ENCODE data around the gene DOCK7. TPM values are rescaled to one million over a fixed set of nuclear protein-coding genes. Genes with fewer than 3 reads are reported as not detected.
"Not testable (repeated sequence)": the region's sequence is repeated elsewhere in the genome, so short reads cannot be mapped to it uniquely, and the experiment has no call there.

Gene DOCK7
- total RNA-seq, 1 donor = 153 TPM

DNA sequence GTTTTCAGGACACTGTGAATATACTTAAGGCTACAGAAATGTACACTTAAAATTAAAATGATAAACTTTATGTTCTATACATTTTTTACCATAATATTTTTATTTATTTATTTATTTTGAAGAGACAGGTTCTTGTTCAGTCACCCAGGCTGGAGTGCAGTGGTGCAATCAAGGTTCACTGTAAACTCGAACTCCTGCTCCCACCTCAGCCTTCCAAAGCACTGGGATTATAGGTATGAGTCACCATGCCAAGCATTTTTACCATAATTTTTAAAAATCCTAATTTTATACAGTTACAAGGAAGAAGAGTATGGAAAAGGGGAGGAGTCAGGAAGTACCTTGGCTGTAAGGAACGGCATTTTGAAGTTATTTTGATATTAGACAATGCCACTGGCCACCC, 114.5 kb downstream of the DOCK7 start:
- TF ChIP-seq, protein P1, sequence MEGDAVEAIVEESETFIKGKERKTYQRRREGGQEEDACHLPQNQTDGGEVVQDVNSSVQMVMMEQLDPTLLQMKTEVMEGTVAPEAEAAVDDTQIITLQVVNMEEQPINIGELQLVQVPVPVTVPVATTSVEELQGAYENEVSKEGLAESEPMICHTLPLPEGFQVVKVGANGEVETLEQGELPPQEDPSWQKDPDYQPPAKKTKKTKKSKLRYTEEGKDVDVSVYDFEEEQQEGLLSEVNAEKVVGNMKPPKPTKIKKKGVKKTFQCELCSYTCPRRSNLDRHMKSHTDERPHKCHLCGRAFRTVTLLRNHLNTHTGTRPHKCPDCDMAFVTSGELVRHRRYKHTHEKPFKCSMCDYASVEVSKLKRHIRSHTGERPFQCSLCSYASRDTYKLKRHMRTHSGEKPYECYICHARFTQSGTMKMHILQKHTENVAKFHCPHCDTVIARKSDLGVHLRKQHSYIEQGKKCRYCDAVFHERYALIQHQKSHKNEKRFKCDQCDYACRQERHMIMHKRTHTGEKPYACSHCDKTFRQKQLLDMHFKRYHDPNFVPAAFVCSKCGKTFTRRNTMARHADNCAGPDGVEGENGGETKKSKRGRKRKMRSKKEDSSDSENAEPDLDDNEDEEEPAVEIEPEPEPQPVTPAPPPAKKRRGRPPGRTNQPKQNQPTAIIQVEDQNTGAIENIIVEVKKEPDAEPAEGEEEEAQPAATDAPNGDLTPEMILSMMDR (IDR thresholded peaks at IDR 0.05; ENCODE audit: insufficient read depth, low read depth, low read length) = no peak
- no peak overlapping the region for H3K4me3 ChIP-seq (ENCODE audit: low read depth, low read length)
- no peak for DNase-seq (ENCODE audit: low read depth)

DNA sequence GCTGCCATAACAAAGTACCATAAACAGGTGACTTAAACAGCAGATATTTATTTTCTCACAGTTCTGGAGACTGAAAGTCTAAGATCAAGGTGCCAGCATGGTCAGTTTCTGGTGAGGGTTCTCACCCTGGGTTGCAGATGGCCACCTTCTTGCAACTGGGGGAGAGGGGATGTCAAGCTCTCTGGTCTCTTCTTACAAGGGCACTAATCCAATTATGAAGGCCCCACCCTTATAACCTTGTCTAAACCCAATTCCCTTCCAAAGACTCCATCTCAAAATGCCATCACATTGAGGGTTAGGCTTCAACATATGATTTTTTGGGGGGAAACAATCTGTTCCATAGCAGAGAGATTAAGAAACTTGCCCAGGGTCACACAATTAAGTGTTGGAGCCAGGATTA, 115.7 kb downstream of the DOCK7 start:
- no peak for DNase-seq (ENCODE audit: low read depth)
- TF ChIP-seq, protein P1 (IDR thresholded peaks at IDR 0.05; ENCODE audit: insufficient read depth, low read depth, low read length) = no peak
- H3K4me3 ChIP-seq (ENCODE audit: low read depth, low read length) = no peak overlapping the region

DNA sequence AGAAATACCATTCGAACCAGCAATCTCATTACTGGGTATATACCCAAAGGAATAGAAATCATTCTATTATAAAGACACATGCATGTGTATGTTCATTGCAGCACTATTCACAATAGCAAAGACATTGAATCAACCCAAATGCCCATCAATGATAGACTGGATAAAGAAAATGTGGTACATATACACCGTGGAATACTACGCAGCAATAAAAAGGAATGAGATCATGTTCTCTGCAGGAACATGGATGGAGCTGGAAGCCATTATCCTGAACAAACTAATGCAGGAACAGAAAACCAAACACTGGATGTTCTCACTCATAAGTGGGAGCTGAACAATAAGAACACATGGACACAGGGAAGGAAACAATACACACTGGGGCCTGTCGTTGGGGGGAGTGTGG, 116.7 kb downstream of the DOCK7 start:
- DNase-seq (ENCODE audit: low read depth); H3K4me3 ChIP-seq (ENCODE audit: low read depth, low read length): not testable (repeated sequence)

DNA sequence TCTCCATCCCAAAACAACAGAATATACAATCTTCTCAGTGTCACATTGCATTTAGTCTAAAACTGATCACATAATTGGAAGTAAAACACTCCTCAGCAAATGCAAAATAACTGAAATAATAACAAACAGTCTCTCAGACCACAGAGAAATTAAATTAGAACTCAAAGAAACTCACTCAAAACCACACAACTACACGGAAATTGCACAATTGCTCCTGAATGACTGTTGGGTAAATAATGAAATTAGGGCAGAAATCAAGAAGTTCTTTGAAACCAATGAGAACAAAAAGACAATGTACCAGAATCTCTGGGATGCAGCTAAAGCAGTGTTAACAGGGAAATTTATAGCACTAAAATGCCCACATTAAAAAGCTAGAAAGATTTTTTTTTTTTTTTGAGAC, 120.3 kb downstream of the DOCK7 start:
- DNase-seq (ENCODE audit: low read depth) = not testable (repeated sequence)

DNA sequence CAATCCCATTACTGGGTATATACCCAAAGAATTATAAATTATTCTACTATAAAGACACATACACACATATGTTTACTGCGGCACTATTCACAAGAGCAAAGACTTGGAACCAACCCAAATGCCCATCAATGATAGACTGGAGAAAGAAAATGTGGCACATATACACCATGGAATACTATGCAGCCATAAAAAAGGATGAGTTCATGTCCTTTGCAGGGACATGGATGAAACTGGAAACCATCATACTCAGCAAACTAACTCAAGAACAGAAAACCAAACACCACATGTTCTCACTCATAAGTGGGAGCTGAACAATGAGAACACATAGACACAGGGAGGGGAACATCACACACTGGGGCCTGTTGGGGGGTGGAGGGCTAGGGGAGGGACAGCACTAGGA, 121.0 kb downstream of the DOCK7 start:
- DNase-seq (ENCODE audit: low read depth); H3K4me3 ChIP-seq (ENCODE audit: low read depth, low read length): not testable (repeated sequence)

More for the DNA sequence above, 120.3 kb downstream of the DOCK7 start:
- H3K4me3 ChIP-seq (ENCODE audit: low read depth, low read length) = not testable (repeated sequence)

DNA sequence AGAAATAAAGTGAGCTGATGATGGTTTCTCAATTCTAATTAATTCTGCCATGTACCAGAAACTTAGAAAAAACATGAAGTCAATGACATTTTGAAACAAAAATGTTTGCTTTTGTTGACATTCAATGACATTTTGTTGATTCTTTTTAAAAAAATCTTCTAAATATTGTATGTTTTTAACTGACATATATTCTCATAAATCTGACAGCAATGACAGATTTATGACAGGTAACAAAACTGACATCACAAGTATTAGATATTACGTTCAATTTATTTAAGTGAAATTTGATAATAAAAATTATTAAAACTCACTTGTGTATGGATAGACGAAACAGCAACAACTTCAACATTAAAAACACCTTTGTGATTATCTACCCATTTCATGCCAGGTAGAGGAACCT, 126.9 kb downstream of the DOCK7 start:
- no peak for DNase-seq (ENCODE audit: low read depth)
- no peak overlapping the region for H3K4me3 ChIP-seq (ENCODE audit: low read depth, low read length)
- TF ChIP-seq, protein P1 (IDR thresholded peaks at IDR 0.05; ENCODE audit: insufficient read depth, low read depth, low read length) = no peak

DNA sequence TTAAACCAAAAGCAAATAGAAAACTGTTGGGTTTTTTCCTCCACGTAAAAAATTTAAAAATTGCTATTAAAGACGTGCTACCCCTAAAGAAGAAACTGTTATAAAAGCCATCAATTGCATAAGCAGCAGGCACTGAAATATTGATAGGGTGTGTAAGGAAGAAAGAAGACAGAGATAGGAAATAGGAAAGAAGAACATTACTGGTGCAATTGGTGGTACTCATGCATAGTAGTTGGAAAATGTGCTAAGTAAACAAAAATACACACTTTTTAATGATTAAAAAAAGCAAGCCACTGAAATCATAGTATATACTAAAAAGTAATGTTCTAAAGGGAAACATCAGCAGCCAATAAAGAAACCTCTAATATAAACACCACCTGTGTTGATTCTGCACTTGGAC, 143.6 kb downstream of the DOCK7 start:
- no peak for DNase-seq (ENCODE audit: low read depth)
- TF ChIP-seq, protein P1 (IDR thresholded peaks at IDR 0.05; ENCODE audit: insufficient read depth, low read depth, low read length) = no peak
- no peak overlapping the region for H3K4me3 ChIP-seq (ENCODE audit: low read depth, low read length)

DNA sequence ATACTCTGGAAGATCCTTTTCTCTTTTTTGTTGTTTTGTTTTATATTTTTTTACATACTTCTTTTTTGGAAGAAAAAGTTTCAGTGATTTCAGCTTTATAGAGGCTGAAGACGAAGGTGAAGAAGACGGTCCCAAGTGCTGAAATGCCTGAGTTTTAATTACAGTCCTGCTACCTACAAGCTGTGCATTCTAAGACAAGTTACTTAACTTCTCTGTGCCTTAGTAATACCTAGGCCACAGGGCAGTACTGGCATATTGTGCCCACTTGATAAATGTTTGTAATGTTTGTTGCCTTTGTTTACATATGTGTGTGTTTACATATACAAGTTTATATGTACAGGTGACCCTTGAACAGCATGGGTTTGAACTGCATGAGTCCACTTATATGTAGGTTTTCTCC, 147.1 kb downstream of the DOCK7 start:
- DNase-seq (ENCODE audit: low read depth) = no peak
- TF ChIP-seq, protein P1 (IDR thresholded peaks at IDR 0.05; ENCODE audit: insufficient read depth, low read depth, low read length) = no peak
- H3K4me3 ChIP-seq (ENCODE audit: low read depth, low read length) = no peak overlapping the region

DNA sequence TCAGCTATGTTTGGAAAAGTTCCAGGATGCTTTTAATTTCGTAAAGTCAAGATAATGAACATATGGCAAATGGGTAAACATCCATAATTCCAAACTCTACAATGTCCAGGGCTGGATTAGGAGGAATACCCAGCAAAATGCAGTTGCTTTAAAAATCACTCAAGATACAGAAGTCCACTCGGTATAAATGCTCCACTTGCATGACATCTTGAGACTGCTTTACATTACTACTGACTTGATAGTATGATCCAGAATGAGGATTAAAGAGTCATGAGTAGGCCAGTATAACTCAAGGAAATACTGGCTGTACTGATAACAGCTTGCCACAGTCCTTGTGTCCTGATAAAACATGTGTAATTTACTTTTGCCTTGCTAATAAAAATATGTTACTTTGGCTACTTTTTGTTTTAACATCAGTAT, 149.1 kb downstream of the DOCK7 start:
- DNase-seq (ENCODE audit: low read depth) = peak; percentile 69

More for the DNA sequence above, 149.1 kb downstream of the DOCK7 start:
- TF ChIP-seq, protein P1 (IDR thresholded peaks at IDR 0.05; ENCODE audit: insufficient read depth, low read depth, low read length) = no peak
- no peak overlapping the region for H3K4me3 ChIP-seq (ENCODE audit: low read depth, low read length)

Measured in fibroblast of villous mesenchyme (primary cell).